ENCODE results near the gene FAM200C. TPM values are rescaled to one million over a fixed set of nuclear protein-coding genes. Genes with fewer than 3 reads are reported as not detected.

Gene FAM200C
- total RNA-seq, 2 experiments from 2014 or later: 0.16 TPM; not detected in 1

- ATAC-seq (ENCODE audit: poor library complexity): no peak
- ChIA-PET POLR2A (no interaction called here), CTCF (no interaction called here)
- Histone ChIP-seq H3K9me3 (ENCODE audit: control insufficient read depth in 1 of 2, insufficient read depth in 1 of 2, low read length in 2 of 2) (no peaks in the 10 kb centered on the region), H3K4me3 (ENCODE audit: low read length) (no peak overlapping the region), H3K27ac (ENCODE audit: low read depth in 1 of 2, low read length in 2 of 2) (no peak overlapping the region), H3K4me1 (ENCODE audit: insufficient read depth, low read length) (peaks cover 7% of the 10 kb centered on the region), H3K27me3 (ENCODE audit: control insufficient read depth in 1 of 2, insufficient read depth in 2 of 2, low read length in 2 of 2) (no peaks in the 10 kb centered on the region), H3K36me3 (ENCODE audit: insufficient read depth, low read length) (no peaks in the 10 kb centered on the region)
- Mint-ChIP-seq H3K9me3 (no peaks in the 10 kb centered on the region), H3K4me3 (no peak overlapping the region), H3K27ac (no peak overlapping the region), H3K27me3 (no peaks in the 10 kb centered on the region), H3K4me1 (ENCODE audit: low read depth) (no peaks in the 10 kb centered on the region), H3K36me3 (ENCODE audit: low read depth) (no peaks in the 10 kb centered on the region)
- intact Hi-C loops (cut with DNase I, micrococcal nuclease): loop anchor here in 1 of 2 experiments (5.0 to 10.0 kb wide), 2 partner anchors 905 to 1063 kb away; no protein-coding TSS in a partner anchor
- no peak for TF ChIP-seq CTCF (IDR thresholded peaks at IDR 0.05)
- DNase-seq: no peak
Measured at GRCh38 chr5:160347448-160347847, 52.4 kb downstream of the FAM200C start.

Other genes starting within 250 kb of the FAM200C start
- not detected for gene FABP6, start 170.5 kb downstream of the FAM200C start, total RNA-seq
- gene CCNJL, start 87.5 kb downstream of the FAM200C start, total RNA-seq: not detected
- not detected for gene C1QTNF2, start 29.4 kb downstream of the FAM200C start, total RNA-seq
- 100 to 1,000 TPM in 1 of 2 experiments, 10 to 100 TPM in 1; 99.9 to 106 TPM for gene SLU7, start 19.0 kb upstream of the FAM200C start, total RNA-seq
- gene PTTG1, start 21.8 kb upstream of the FAM200C start, total RNA-seq: 10 to 100 TPM; 15.1 to 17.6 TPM